Mesothelial cell of epicardium (in vitro differentiated cells): Measurements from ENCODE around the gene ARHGEF26. TPM values are rescaled to one million over a fixed set of nuclear protein-coding genes. Genes with fewer than 3 reads are reported as not detected.

Experiments used
- DNase-seq, 2 experiments: peaks; one replicate each; pipeline ENCODE4 v3.0.0; 2021; ENCODE audit warnings: low spot score in 2 of 2; ENCODE audit not compliant: unreplicated experiment in 2 of 2
- H3K27ac Mint-ChIP-seq: 2 replicates; pipeline ENCODE4 v1.8.0; 2021; ENCODE audit warnings: mixed read lengths
- H3K27me3 Mint-ChIP-seq: 2 replicates; pipeline ENCODE4 v1.8.0; 2021; ENCODE audit warnings: low read depth, mixed read lengths
- H3K36me3 Mint-ChIP-seq: 2 replicates; pipeline ENCODE4 v1.8.0; 2021; ENCODE audit warnings: mixed read lengths
- H3K4me1 Mint-ChIP-seq: 2 replicates; pipeline ENCODE4 v1.8.0; 2021; ENCODE audit warnings: mixed read lengths
- H3K4me3 Mint-ChIP-seq: 2 replicates; pipeline ENCODE4 v1.8.0; 2021; ENCODE audit warnings: mild to moderate bottlenecking, moderate library complexity, mixed read lengths
- H3K9me3 Mint-ChIP-seq: 2 replicates; pipeline ENCODE4 v1.8.0; 2021; ENCODE audit warnings: mixed read lengths
- CTCF ChIP-seq: fragments of 200-600 bp; sonication (generic); IDR thresholded peaks from one replicate; pipeline ENCODE4 v1.5.0; 2021; ENCODE audit warnings: antibody characterized with exemption; ENCODE audit not compliant: unreplicated experiment
- total RNA-seq: library from RNA; stranded (reverse); gene quantifications from 3 replicates; pipeline ENCODE4 v1.2.1, GENCODE V29; 2021

The ARHGEF26 gene
- total RNA-seq, 1 donor from 2014 or later = 6.6 TPM

GRCh38 chr3:154188846-154189245 lies 67.7 kb downstream of the ARHGEF26 start:
- TF ChIP-seq CTCF = no peak
- DNase-seq = no peak
- peaks cover 2% of the 10 kb centered on the region for H3K36me3 Mint-ChIP-seq
- no peaks in the 10 kb centered on the region for H3K4me1 Mint-ChIP-seq
- no peaks in the 10 kb centered on the region for H3K27me3 Mint-ChIP-seq
- H3K9me3 Mint-ChIP-seq = peaks cover 9% of the 10 kb centered on the region
- no peak overlapping the region for H3K27ac Mint-ChIP-seq
- H3K4me3 Mint-ChIP-seq = no peak overlapping the region

- H3K4me3 Mint-ChIP-seq = no peak overlapping the region
- no peaks in the 10 kb centered on the region for H3K27me3 Mint-ChIP-seq
- peaks cover 8% of the 10 kb centered on the region for H3K36me3 Mint-ChIP-seq
- no peaks in the 10 kb centered on the region for H3K4me1 Mint-ChIP-seq
- no peak for TF ChIP-seq CTCF
- DNase-seq = no peak
- H3K27ac Mint-ChIP-seq = no peak overlapping the region
- no peaks in the 10 kb centered on the region for H3K9me3 Mint-ChIP-seq
These were observed 70.3 kb downstream of the ARHGEF26 start for GRCh38 chr3:154191520-154191919.

GRCh38 chr3:154192225-154192624 lies 71.0 kb downstream of the ARHGEF26 start:
- Mint-ChIP-seq H3K27ac (no peak overlapping the region), H3K36me3 (peaks cover 8% of the 10 kb centered on the region), H3K4me1 (no peaks in the 10 kb centered on the region), H3K27me3 (no peaks in the 10 kb centered on the region), H3K4me3 (no peak overlapping the region), H3K9me3 (no peaks in the 10 kb centered on the region)
- no peak for TF ChIP-seq CTCF
- no peak for DNase-seq

GRCh38 chr3:154193000-154193615 lies 71.9 kb downstream of the ARHGEF26 start:
- no peak for DNase-seq
- peaks cover 2% of the 10 kb centered on the region for H3K9me3 Mint-ChIP-seq
- no peak for TF ChIP-seq CTCF
- H3K4me3 Mint-ChIP-seq = no peak overlapping the region
- no peaks in the 10 kb centered on the region for H3K27me3 Mint-ChIP-seq
- peaks cover 5% of the 10 kb centered on the region for H3K4me1 Mint-ChIP-seq
- H3K27ac Mint-ChIP-seq = no peak overlapping the region
- peaks cover 12% of the 10 kb centered on the region for H3K36me3 Mint-ChIP-seq

GRCh38 chr3:154194877-154195276 lies 73.7 kb downstream of the ARHGEF26 start:
- Mint-ChIP-seq H3K4me1 (peaks cover 5% of the 10 kb centered on the region), H3K27ac (no peak overlapping the region)

More at GRCh38 chr3:154194877-154195276, 73.7 kb downstream of the ARHGEF26 start:
- TF ChIP-seq CTCF = no peak
- Mint-ChIP-seq H3K9me3 (peaks cover 16% of the 10 kb centered on the region), H3K27me3 (no peaks in the 10 kb centered on the region), H3K4me3 (no peak overlapping the region), H3K36me3 (peaks cover 24% of the 10 kb centered on the region)
- no peak for DNase-seq
